Vagina (tissue), 2 donors: Measurements from ENCODE around the gene PITHD1.

Experiments
- POLR2A ChIP-seq, 2 donors: fragments of 450-650 bp; IDR thresholded peaks; one replicate each; pipeline ENCODE4 v1.6.1; 2017; ENCODE audit warnings: antibody characterized with exemption in 2 of 2, mild to moderate bottlenecking in 2 of 2, moderate library complexity in 2 of 2
- POLR2AphosphoS5 ChIP-seq, 2 donors: sonication (generic); formaldehyde crosslinking; IDR thresholded peaks; one replicate each; pipeline ENCODE4 v1.9.0; 2017; ENCODE audit warnings: antibody characterized with exemption in 2 of 2, mild to moderate bottlenecking in 2 of 2, low read depth in 1 of 2; ENCODE audit not compliant: insufficient read depth in 1 of 2
- TF ChIP-seq, protein P1 (sequence below), 3 experiments: fragments of 450-650 bp in 2 of 3; fragments of 200-600 bp in 1 of 3; sonication (generic) in 1 of 3; IDR thresholded peaks; one replicate each; pipeline ENCODE4 v1.5.1; 2017 to 2019; ENCODE audit warnings: antibody characterized with exemption in 3 of 3, mild to moderate bottlenecking in 2 of 3, moderate library complexity in 2 of 3

DNA sequence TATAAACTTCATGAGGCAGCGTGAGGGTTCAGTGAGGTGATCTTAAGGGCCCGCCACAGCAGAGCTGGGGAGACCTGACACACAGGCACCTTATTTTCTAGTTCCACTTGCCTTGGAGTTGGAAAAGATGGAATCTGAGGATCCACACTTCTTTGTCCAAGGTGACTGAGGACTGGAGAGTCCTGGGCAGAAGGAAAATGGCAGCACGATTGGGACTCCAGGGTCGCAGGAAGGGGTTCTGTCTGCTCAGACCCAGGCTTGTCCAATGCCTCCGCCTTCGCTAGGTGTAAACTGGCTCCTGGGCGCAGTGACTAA is 21.0 kb downstream of the PITHD1 start:
- TF ChIP-seq, protein P1, sequence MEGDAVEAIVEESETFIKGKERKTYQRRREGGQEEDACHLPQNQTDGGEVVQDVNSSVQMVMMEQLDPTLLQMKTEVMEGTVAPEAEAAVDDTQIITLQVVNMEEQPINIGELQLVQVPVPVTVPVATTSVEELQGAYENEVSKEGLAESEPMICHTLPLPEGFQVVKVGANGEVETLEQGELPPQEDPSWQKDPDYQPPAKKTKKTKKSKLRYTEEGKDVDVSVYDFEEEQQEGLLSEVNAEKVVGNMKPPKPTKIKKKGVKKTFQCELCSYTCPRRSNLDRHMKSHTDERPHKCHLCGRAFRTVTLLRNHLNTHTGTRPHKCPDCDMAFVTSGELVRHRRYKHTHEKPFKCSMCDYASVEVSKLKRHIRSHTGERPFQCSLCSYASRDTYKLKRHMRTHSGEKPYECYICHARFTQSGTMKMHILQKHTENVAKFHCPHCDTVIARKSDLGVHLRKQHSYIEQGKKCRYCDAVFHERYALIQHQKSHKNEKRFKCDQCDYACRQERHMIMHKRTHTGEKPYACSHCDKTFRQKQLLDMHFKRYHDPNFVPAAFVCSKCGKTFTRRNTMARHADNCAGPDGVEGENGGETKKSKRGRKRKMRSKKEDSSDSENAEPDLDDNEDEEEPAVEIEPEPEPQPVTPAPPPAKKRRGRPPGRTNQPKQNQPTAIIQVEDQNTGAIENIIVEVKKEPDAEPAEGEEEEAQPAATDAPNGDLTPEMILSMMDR (IDR thresholded peaks at IDR 0.05) = no peak
- TF ChIP-seq POLR2A (IDR thresholded peaks at IDR 0.05) = no peak
- TF ChIP-seq POLR2AphosphoS5 (IDR thresholded peaks at IDR 0.05; ENCODE audit: insufficient read depth in 1 of 2, low read depth in 1 of 2) = no peak
